Measurements from ENCODE around the gene ELFN2. TPM values are rescaled to one million over a fixed set of nuclear protein-coding genes. Genes with fewer than 3 reads are reported as not detected.
A peak's percentile ranks its signal among the peaks of the same experiment; 100 is the strongest.

ELFN2 gene
- total RNA-seq, 2 donors from 2014 or later = 0.20 TPM; not detected in 1

DNA sequence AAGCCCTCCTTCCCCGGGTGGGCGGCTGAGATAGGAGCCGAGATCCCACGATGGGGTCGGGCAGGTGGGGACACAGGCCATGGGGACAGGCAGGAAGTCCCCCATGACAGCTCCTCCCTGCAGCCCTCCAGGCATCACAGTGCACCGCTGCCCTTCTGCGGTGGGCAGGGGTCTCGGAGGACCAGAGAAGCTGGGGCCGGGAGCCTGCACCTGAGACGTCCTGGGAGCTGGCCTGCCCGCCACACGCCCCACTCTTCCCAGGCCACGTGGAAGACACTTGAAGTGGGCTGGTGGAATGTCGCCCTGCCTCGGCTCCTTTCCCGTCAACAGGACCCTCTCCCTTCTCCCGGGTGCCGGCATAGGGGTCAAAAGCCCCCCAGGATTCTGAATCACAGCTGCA, 55.4 kb downstream of the ELFN2 start:
- DNase-seq (no peak), ATAC-seq (no peak)
- intact Hi-C loops (cut with DNase I, micrococcal nuclease) = no loop called here

GRCh38 chr22:37371491-37371890, 55.8 kb downstream of the ELFN2 start:
- DNase-seq = no peak
- peak; percentile 32 for ATAC-seq
- intact Hi-C loops (cut with DNase I, micrococcal nuclease) = no loop called here

- DNase-seq (peak; percentile 22 to 33), ATAC-seq (peak; percentile 59)
- intact Hi-C loops (cut with DNase I, micrococcal nuclease) = no loop called here
These were observed 56.8 kb downstream of the ELFN2 start for GRCh38 chr22:37370306-37370979.

GRCh38 chr22:37369483-37369882, 57.8 kb downstream of the ELFN2 start:
- intact Hi-C loops (cut with DNase I, micrococcal nuclease) = no loop called here
- no peak for DNase-seq

DNA sequence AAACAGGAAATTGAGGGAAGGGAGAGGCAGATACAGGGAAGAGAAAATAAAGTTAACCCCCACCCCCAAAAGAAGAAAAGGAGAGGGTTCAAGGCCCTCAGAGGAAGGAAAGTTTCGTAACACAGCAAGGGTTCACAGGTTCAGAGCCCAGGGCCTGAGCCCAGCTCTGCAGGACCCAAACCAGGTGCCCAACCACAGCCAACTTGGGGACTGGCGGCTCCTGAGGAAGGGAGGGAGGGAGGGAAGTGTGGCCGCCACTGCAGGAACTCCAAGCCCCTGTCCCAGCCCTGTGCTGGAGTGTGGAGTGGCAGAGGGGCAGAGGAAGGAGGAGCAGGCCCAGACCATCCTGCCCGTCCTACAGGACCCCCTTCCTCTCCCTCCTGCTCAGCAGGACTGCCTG, 59.2 kb downstream of the ELFN2 start:
- intact Hi-C loops (cut with DNase I, micrococcal nuclease) = no loop called here
- DNase-seq = no peak
- no peak for ATAC-seq

More at GRCh38 chr22:37369483-37369882, 57.8 kb downstream of the ELFN2 start:
- no peak for ATAC-seq

- intact Hi-C loops (cut with DNase I, micrococcal nuclease) = no loop called here
- no peak for ATAC-seq
- DNase-seq = no peak
These were observed 60.7 kb downstream of the ELFN2 start for GRCh38 chr22:37366601-37367000.

DNA sequence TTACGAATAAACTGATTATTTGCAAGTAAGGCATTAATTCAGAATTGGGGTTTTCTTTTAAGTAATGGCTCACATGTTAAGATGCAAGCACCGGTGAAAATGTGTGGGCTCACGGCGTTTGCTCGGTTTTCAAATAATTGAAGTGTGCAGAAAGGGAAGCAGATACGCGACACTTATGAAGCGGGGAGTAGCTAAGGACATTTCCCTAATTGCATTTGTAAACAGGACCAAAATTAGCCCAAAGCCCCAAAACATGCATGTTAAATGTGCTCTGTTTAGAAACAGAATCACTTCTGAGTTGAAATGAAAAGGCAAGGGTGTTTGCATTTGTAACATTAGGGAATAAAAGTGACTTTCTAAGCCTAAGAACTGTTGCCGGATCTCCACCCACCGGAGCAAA, 61.3 kb downstream of the ELFN2 start:
- intact Hi-C loops (cut with DNase I, micrococcal nuclease) = no loop called here
- ATAC-seq (no peak), DNase-seq (no peak)

DNA sequence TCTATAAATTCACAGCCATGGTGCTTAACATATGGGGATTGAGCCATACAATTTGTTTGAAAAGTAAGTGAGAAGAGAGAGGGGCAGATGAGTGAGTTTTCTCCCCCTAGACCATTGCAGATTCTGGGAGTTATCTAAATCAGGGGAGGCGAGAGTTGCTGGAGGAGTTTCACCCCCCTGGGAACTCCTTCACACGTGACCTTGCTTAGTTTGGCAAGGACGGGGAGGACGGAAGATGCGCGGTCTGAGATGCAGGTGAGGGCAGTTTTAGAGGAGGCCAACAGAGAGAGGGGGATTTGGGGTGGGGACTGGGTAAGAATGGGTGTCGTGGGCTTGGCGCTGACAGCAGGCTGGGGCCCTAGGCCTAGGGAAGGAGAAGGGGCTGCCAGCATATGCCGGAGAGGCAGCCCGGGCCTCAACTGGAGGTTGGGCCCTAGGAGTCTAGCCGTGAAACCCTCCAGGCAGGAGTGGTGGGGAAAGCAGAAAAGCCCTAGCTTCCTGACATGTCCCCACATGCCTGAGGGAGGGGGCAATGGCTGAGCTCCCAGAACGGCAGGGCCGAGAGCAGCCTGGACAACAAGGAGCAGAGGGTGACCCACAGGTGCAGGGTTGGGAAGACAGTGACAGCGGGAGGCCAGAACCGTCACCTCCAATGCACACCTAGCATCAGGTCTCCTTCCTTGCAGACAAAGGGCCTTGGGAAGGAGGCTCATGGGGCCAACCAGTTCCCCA, 63.9 kb downstream of the ELFN2 start:
- ATAC-seq (no peak), DNase-seq (no peak)
- intact Hi-C loops (cut with DNase I, micrococcal nuclease) = no loop called here

GRCh38 chr22:37362621-37363020, 64.7 kb downstream of the ELFN2 start:
- intact Hi-C loops (cut with DNase I, micrococcal nuclease) = no loop called here
- no peak for DNase-seq
- ATAC-seq = no peak

- intact Hi-C loops (cut with DNase I, micrococcal nuclease) = no loop called here
- no peak for DNase-seq
- no peak for ATAC-seq
These were observed 68.4 kb downstream of the ELFN2 start for GRCh38 chr22:37358917-37359316.

GRCh38 chr22:37358386-37358785, 68.9 kb downstream of the ELFN2 start:
- intact Hi-C loops (cut with DNase I, micrococcal nuclease) = no loop called here
- DNase-seq = no peak
- no peak for ATAC-seq

DNA sequence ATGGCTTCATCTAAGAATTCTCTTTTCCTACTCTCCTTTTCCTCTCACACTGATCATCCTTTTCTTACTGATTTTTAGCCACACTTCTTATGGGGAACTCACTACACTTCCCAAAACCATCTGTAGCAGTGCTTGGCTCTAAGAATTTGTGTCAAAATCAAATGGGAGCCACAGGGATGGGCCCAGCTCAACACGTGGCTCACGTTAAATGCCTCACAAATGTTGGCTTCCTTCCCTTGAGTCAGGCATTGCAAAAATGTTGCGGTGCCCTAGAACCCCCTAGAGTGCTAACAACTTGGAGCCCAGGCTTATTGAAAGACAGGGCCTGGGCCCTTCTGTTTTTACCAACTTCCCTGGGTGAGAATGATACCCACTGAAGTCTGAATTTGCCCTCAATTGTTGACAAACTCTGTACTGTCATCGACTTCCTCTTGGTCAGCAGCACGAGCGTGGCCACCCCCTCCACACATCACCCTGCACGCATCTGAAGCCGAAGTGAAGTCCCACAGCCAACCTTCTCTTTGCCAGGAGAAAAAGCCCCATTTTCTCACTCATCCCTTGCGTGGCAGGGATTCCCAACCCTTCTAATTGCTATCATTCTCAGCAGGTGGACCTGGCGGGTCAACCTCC, 69.7 kb downstream of the ELFN2 start:
- intact Hi-C loops (cut with DNase I, micrococcal nuclease) = no loop called here
- DNase-seq (no peak), ATAC-seq (no peak)

DNA sequence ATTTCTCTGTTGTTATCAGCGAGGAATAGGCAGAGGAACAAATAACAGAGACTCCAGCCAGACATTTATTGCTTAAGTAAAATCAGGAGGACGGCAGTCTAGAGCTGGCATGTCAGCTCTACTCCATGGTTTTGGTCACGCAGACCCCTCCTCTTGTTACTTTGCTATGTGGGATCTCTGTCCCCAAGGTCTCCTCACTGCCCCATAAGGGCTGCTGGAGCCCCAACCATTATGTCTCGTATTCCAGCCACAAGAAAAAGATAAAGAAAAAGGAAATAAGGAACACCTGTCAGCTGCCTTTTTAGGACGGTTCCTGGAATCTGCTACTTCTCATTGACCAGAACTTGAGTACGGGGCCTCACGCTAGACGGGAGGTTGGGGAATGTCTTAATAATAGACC, 70.4 kb downstream of the ELFN2 start:
- intact Hi-C loops (cut with DNase I, micrococcal nuclease) = no loop called here
- ATAC-seq = no peak

GRCh38 chr22:37355174-37355573, 72.1 kb downstream of the ELFN2 start:
- ATAC-seq (no peak), DNase-seq (no peak)
- intact Hi-C loops (cut with DNase I, micrococcal nuclease) = no loop called here

More for the DNA sequence above, 70.4 kb downstream of the ELFN2 start:
- DNase-seq = no peak

DNA sequence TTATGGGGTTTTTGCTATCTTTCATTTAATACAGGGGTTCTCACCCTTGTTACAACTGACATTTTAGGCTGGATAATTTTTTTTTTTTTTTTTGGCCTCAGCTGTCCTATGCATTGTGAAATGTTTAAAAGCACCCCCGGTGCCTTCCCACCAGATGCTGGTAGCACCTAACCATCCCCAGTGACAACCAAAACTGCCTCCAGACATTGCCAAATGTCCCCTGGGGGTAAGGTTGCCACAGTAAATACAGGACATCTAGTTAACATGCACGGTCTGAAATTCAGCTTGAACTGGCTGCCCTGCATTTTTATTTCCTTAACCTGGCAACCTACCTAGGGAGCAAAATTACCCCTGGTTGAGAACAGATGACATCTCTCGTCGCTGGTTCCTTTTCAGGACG, 72.6 kb downstream of the ELFN2 start:
- ATAC-seq (no peak), DNase-seq (no peak)
- intact Hi-C loops (cut with DNase I, micrococcal nuclease) = no loop called here

- DNase-seq (no peak), ATAC-seq (peak; percentile 37)
- intact Hi-C loops (cut with DNase I, micrococcal nuclease) = no loop called here
These were observed 73.0 kb downstream of the ELFN2 start for GRCh38 chr22:37354261-37354660.

DNA sequence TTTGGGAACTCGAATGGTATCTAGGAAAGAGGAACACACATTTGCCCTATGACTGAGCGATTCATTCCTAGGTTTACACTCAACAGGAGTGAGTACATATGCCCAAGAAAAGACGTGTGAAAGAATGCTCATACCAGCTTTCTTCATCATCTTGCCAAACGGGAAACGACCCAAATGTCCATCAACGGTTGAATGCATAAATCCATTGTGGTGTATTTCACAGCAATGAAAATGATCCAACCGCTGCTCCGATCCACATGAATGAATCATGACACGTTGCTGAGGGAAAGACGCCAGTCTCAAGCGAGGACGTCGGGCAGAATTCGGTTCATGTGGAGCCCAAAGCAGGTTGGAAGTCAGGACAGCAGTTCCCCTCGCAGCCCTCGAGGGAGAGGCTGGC, 73.4 kb downstream of the ELFN2 start:
- ATAC-seq (no peak), DNase-seq (no peak)
- intact Hi-C loops (cut with DNase I, micrococcal nuclease) = no loop called here

GRCh38 chr22:37352481-37352880, 74.8 kb downstream of the ELFN2 start:
- no peak for ATAC-seq
- DNase-seq = no peak
- intact Hi-C loops (cut with DNase I, micrococcal nuclease) = no loop called here

DNA sequence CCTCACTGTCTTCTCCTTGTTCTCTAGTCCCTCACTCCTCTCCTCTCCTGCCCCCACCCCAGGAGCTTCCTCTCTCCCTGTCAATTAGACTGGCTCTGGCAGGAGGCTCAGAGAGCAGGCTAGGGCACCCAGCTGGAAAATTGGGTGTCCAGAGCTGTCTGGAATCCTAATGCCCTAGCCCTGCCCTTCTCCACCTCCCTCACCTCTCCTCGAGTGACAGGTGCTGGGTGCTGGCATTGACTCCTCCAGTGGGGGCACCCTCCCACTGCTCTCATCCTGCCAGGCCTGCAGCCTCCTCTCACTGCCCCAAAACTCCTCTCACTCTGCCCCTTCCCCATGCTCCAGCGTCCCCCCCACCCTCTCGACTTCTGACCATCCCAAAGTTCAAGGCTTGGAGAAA, 76.0 kb downstream of the ELFN2 start:
- DNase-seq (no peak), ATAC-seq (no peak)
- intact Hi-C loops (cut with DNase I, micrococcal nuclease) = no loop called here
